NCI-H2107 (cell line): ENCODE results near the gene ANXA2.
"Not testable (repeated sequence)": the region's sequence is repeated elsewhere in the genome, so short reads cannot be mapped to it uniquely, and the experiment has no call there.

Source experiments
- DNase-seq: peaks from one replicate; lab custom pipeline; 2025; lab: John Stamatoyannopoulos, UW

Gene ANXA2

GRCh38 chr15:60410350-60410749, 12.6 kb upstream of the ANXA2 start:
- DNase-seq: not testable (repeated sequence)

- no peak for DNase-seq
Measured at GRCh38 chr15:60408463-60408981, 10.7 kb upstream of the ANXA2 start.

- no peak for DNase-seq
Measured at GRCh38 chr15:60407415-60407805, 9.6 kb upstream of the ANXA2 start.

- no peak for DNase-seq
Measured at GRCh38 chr15:60406513-60407414, 9.0 kb upstream of the ANXA2 start.

- DNase-seq: no peak
Measured at GRCh38 chr15:60405399-60405798, 7.6 kb upstream of the ANXA2 start.

- not testable (repeated sequence) for DNase-seq
Measured at GRCh38 chr15:60404351-60404750, 6.6 kb upstream of the ANXA2 start.

- DNase-seq: no peak
Measured at GRCh38 chr15:60400944-60401343, 3.2 kb upstream of the ANXA2 start.

GRCh38 chr15:60399931-60400330, 2.1 kb upstream of the ANXA2 start:
- no peak for DNase-seq

- DNase-seq: no peak
Measured at GRCh38 chr15:60399246-60399915, 1.6 kb upstream of the ANXA2 start.

- no peak for DNase-seq
Measured at GRCh38 chr15:60396958-60397771, 621 bp downstream of the ANXA2 start.

GRCh38 chr15:60396560-60396957, 1.2 kb downstream of the ANXA2 start:
- no peak for DNase-seq

- no peak for DNase-seq
Measured at GRCh38 chr15:60396100-60396499, 1.7 kb downstream of the ANXA2 start.

- DNase-seq: no peak
Measured at GRCh38 chr15:60395276-60396011, 2.3 kb downstream of the ANXA2 start.

- no peak for DNase-seq
Measured at GRCh38 chr15:60394689-60395097, 3.1 kb downstream of the ANXA2 start.

- DNase-seq: peak; percentile 34
Measured at GRCh38 chr15:60392986-60393790, 4.6 kb downstream of the ANXA2 start.

- no peak for DNase-seq
Measured at GRCh38 chr15:60392601-60392985, 5.2 kb downstream of the ANXA2 start.

- no peak for DNase-seq
Measured at GRCh38 chr15:60391722-60392315, 6.0 kb downstream of the ANXA2 start.

- no peak for DNase-seq
Measured at GRCh38 chr15:60390871-60391501, 6.8 kb downstream of the ANXA2 start.

GRCh38 chr15:60390231-60390630, 7.6 kb downstream of the ANXA2 start:
- no peak for DNase-seq
